IPS-20b (cell line): ENCODE results near the gene SURF1.

ENCODE experiments used
- H3K27ac ChIP-seq: one replicate; pipeline ENCODE4 v1.5.1; 2013; ENCODE audit warnings: low read length
- H3K27me3 ChIP-seq: 2 replicates; pipeline ENCODE4 v1.6.1; 2013; ENCODE audit warnings: mild to moderate bottlenecking, low read length, inconsistent platforms; ENCODE audit not compliant: insufficient read depth
- H3K36me3 ChIP-seq: 2 replicates; pipeline ENCODE4 v1.6.1; 2013; ENCODE audit warnings: low read depth, mild to moderate bottlenecking, inconsistent platforms, low read length, moderate library complexity; ENCODE audit not compliant: insufficient read depth
- H3K4me1 ChIP-seq: 2 replicates; pipeline ENCODE4 v1.6.1; 2013; ENCODE audit warnings: mild to moderate bottlenecking, control low read depth, inconsistent platforms, low read length, moderate library complexity; ENCODE audit not compliant: insufficient read depth
- H3K4me3 ChIP-seq: 2 replicates; pipeline ENCODE4 v1.5.1; 2013; ENCODE audit warnings: mild to moderate bottlenecking, low read length, inconsistent platforms
- H3K9ac ChIP-seq: 2 replicates; pipeline ENCODE4 v1.6.1; 2013; ENCODE audit warnings: low read depth, mild to moderate bottlenecking, inconsistent platforms, low read length, moderate library complexity
- H3K9me3 ChIP-seq: 2 replicates; pipeline ENCODE4 v1.6.1; 2013; ENCODE audit warnings: mild to moderate bottlenecking, low read depth, low read length, inconsistent platforms; ENCODE audit not compliant: insufficient read depth

SURF1 gene, protein sequence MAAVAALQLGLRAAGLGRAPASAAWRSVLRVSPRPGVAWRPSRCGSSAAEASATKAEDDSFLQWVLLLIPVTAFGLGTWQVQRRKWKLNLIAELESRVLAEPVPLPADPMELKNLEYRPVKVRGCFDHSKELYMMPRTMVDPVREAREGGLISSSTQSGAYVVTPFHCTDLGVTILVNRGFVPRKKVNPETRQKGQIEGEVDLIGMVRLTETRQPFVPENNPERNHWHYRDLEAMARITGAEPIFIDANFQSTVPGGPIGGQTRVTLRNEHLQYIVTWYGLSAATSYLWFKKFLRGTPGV

DNA sequence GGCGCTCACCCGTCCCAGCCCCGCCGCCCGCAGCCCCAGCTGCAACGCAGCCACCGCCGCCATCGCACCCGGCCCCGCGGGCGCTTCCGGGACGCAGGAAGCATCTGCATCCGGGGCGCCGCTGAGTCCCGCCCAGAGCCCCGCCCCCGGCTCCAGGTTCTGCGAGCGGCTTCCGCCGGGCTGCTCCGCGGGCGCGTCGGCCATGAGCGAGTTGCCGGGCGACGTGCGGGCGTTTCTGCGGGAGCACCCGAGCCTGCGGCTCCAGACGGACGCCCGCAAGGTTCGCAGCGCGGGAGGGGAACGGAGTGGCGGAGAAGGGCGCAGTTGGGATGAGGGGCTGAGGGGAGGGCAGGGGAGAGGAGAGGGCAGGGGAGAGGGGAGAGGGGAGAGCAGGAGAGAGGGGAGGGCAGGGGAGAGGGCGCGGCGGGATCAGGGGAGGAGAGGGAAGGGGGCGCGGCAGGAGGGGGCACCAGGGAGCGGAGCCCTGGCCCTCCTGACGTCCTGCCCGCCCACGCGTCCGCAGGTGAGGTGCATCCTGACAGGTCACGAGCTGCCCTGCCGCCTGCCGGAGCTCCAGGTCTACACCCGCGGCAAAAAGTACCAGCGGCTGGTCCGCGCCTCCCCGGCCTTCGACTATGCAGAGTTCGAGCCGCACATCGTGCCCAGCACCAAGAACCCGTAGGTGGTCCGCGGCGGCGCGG is at the start of gene SURF1, which contains the start of gene SURF2:
TSS of gene SURF1 (minus strand) at position 97 of the 701 bp plus-strand sequence. CDS start at position 63, 34 bp downstream.
TSS of gene SURF2 (plus strand) at position 160 of the 701 bp plus-strand sequence. CDS start at position 203, 43 bp downstream.
- H3K27me3 ChIP-seq = no peaks in the 10 kb centered on the region
- no peaks in the 10 kb centered on the region for H3K9me3 ChIP-seq
- peaks cover 57% of the 10 kb centered on the region for H3K36me3 ChIP-seq
- peak within 1 kb of the TSS; percentile 97 for H3K4me3 ChIP-seq
- no peaks in the 10 kb centered on the region for H3K4me1 ChIP-seq
- no peak within 1 kb of the TSS for H3K27ac ChIP-seq
- peak within 1 kb of the TSS; percentile 94 for H3K9ac ChIP-seq

DNA sequence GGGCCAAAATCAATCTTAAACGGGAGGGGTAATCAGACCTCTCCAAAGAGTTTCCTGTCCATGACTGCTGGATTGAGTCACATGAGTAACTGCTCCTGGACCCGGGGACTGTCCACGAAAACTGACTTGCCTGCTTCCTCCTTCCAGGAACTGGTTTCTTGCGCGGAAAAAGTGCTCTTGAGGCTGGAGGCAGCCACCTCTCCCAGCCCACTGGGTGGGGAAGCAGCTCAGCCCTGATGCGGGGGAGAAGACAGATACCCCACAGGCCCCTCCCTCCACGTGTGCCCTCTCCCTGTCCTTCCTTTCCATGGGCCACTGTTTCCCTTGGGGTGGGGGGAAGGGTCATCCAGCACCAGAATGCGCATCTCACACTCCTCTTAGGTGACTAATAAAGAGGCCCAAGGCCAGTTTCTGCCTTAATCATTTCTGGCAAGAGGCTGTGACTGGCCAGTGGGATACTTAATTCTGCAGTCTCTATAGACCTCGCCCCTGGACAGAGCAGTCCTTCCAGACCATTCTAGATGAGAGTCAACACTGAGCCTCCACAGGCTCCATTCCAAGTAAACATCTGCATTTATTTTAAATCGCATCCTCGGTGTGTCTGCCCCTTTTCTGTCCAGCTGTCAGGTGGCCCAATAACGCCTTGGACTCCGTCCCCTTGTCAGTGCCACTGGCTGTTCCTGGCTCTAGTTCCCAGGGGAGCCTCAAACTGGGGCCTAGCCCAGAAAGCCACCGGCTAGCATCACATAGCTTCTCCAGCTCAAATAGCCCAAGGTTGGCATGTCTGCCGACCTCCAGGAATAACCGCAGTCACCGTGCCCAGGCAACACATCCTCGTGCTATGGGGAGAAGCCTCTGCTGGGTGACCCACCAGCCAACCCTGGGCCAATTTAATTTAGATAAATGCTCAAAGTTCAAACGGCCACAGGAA is 49.5 kb upstream of the SURF1 start:
- no peaks in the 10 kb centered on the region for H3K4me1 ChIP-seq
- no peaks in the 10 kb centered on the region for H3K9me3 ChIP-seq
- H3K27ac ChIP-seq = no peak overlapping the region
- H3K4me3 ChIP-seq = no peak overlapping the region
- peaks cover 59% of the 10 kb centered on the region for H3K36me3 ChIP-seq
- no peak overlapping the region for H3K9ac ChIP-seq
- H3K27me3 ChIP-seq = no peaks in the 10 kb centered on the region

DNA sequence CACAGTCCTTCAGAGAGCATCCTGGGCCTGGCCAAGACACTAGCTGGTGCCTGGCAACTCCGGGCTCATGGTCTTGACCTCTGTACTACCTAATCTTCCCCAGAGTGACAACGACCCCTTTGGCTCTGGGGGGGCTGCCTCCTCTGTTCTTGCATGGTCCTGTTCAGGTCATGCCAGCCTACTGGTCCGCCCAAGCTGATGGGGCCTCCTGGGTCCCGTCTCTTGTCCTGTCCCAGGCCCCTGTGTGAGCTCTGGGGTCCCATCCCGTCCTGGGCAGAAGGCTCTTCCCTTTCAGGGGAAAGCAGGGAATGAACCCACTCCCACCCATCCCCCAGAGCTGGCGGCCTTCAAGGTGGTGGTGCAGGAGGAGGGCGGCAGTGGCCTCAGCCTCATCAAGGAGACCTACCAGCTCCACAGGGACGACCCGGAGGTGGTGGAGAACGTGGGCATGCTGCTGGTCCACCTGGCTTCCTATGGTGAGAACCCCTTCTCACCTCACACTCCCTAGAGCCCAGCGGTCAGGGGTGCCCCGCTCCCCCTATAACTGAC is 48.2 kb upstream of the SURF1 start:
- Histone ChIP-seq H3K36me3 (peaks cover 47% of the 10 kb centered on the region), H3K27me3 (no peaks in the 10 kb centered on the region), H3K9ac (no peak overlapping the region)

DNA sequence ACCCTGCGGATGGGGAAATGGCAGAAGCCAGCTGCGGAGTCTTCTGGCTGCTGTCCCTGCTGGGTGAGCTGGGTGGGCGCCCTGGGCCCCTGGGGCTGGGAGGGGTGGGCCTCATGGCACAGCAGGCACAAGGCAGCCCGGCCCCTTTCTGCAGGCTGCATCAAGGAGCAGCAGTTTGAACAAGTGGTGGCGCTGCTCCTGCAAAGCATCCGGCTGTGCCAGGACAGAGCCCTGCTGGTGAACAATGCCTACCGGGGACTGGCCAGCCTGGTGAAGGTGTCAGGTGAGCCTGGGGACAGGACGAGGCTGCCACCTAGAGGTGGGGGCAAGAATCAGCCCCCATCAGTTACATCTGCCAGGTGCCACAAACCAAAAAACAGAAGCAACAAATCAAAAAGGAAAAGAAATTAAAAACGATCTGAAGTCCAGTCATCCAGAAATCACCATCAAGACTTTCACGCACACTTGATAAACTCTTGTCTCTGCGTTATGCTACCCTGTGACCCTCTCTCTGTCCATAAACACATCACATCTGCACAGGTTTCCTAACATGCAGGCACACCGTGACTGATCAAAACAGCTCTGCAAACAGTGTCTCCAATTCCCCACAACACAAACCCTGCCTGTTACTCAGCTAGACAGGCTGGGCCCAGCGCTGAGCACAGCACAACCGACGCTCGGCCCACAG is 47.6 kb upstream of the SURF1 start:
- peaks cover 41% of the 10 kb centered on the region for H3K36me3 ChIP-seq
- H3K9me3 ChIP-seq = no peaks in the 10 kb centered on the region
- no peak overlapping the region for H3K4me3 ChIP-seq
- no peaks in the 10 kb centered on the region for H3K4me1 ChIP-seq
- no peak overlapping the region for H3K27ac ChIP-seq
- H3K9ac ChIP-seq = no peak overlapping the region
- no peaks in the 10 kb centered on the region for H3K27me3 ChIP-seq

More for the DNA sequence above, 48.2 kb upstream of the SURF1 start:
- H3K4me1 ChIP-seq = no peaks in the 10 kb centered on the region
- no peak overlapping the region for H3K4me3 ChIP-seq
- H3K27ac ChIP-seq = no peak overlapping the region
- H3K9me3 ChIP-seq = no peaks in the 10 kb centered on the region

DNA sequence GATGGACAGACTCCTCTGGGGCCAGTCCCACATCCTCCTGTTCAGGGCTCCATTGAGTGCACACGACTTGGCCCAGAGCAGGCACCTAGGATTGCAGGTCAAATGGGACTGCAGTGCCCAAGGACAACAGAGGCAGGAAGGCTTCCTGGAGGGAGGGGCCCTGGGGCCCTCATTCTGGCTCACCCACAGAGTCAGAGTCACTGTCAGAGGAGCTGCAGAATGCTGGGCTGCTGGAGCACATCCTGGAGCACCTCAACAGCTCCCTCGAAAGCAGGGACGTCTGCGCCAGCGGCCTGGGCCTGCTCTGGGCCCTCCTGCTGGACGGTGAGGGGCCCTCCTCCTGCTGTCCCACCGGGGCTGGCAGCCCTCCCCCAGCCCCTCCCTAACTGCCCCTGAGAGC is 46.4 kb upstream of the SURF1 start:
- Histone ChIP-seq H3K4me3 (no peak overlapping the region), H3K27me3 (peaks cover under 1% of the 10 kb centered on the region; the same call in 1 of the 2 replicates), H3K27ac (no peak overlapping the region), H3K4me1 (no peaks in the 10 kb centered on the region), H3K9ac (no peak overlapping the region), H3K9me3 (no peaks in the 10 kb centered on the region), H3K36me3 (peaks cover 31% of the 10 kb centered on the region)

DNA sequence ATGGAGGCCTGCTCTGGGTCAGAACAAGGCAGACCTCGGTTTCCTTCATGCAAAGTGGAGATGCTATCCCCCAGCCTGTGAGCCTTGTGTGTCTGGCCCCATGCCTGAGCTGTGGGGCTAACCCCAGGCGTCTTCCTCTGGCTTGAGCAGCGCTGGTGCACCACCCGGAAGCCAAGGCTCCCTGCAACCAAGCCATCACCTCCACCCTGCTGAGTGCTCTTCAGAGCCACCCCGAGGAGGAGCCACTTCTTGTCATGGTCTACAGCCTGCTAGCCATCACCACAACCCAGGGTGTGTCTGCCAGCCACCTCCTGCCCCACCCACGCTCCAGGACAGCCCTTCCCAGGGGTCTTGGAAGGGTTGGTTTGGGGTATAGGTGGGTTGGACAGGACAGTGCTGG is 45.3 kb upstream of the SURF1 start:
- H3K9ac ChIP-seq = no peak overlapping the region
- no peaks in the 10 kb centered on the region for H3K9me3 ChIP-seq

DNA sequence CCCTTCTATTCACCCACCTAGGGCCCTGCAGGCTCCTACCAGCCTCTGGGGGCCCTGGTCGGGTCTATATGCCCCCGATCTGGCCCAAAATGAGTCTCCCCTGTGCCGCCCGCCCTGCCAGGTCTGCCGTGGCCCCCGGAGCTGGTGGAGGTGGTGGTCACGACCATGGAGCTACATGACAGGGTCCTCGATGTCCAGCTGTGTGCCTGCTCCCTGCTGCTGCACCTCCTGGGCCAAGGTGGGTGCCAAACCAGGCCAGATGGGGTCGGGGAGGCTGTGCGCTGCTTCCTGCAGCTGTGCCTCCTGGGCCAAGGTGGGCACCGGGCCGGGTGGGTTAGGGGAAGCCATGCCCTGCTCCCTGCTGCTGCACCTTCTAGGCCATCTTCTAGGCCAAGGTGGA is 44.0 kb upstream of the SURF1 start:
- Histone ChIP-seq H3K27ac (no peak overlapping the region), H3K27me3 (peaks cover 6% of the 10 kb centered on the region; the same call in 1 of the 2 replicates), H3K9me3 (no peaks in the 10 kb centered on the region), H3K4me3 (no peak overlapping the region), H3K9ac (no peak overlapping the region), H3K36me3 (peaks cover 8% of the 10 kb centered on the region), H3K4me1 (no peaks in the 10 kb centered on the region)

More for the DNA sequence above, 45.3 kb upstream of the SURF1 start:
- peaks cover 6% of the 10 kb centered on the region; the same call in 1 of the 2 replicates for H3K27me3 ChIP-seq
- no peak overlapping the region for H3K4me3 ChIP-seq
- H3K4me1 ChIP-seq = no peaks in the 10 kb centered on the region
- H3K27ac ChIP-seq = no peak overlapping the region
- peaks cover 21% of the 10 kb centered on the region for H3K36me3 ChIP-seq

DNA sequence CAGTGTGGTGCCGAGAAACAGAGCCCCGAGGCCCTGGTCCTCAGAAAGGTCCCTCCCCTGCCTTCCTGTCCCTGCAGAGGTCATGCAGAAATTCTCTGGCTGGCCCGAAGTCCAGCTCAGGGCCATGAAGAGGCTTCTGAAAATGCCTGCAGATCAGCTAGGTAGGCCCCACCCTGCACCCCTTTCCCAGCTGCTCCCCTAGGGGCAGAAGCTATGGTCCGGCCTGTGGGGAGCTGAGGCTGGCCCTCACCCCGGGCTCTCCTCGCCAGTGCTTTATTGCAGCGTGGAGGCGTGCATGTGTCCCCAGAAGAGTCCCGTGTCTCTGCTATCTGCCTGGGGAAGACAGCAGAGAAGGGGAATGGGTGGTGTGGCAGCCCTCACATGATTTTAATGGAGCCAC is 41.6 kb upstream of the SURF1 start:
- Histone ChIP-seq H3K9ac (no peak overlapping the region), H3K36me3 (no peaks in the 10 kb centered on the region), H3K9me3 (no peaks in the 10 kb centered on the region), H3K27me3 (peaks cover 6% of the 10 kb centered on the region; the same call in 1 of the 2 replicates), H3K4me3 (no peak overlapping the region), H3K27ac (no peak overlapping the region), H3K4me1 (no peaks in the 10 kb centered on the region)

DNA sequence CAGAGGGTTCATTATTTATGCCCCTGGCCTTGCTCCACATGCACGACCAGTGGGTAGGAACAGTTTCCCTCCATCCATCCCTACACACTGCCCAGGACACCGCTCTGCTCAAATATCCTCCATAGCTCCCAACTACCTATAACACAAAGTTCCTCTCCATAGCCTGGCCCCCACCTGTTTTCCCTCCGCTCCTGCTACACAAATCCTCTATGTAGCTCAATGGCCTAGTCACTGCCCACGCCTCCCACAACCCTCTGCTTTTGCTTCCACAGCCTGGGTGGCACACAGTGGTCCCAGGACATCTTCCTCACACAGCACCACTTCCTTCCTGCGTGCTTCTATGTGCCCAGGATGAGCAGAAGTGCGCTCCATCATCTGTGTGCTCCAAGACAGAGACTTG is 41.1 kb upstream of the SURF1 start:
- Histone ChIP-seq H3K4me1 (no peaks in the 10 kb centered on the region), H3K27ac (no peak overlapping the region), H3K36me3 (no peaks in the 10 kb centered on the region), H3K9ac (no peak overlapping the region), H3K27me3 (peaks cover 6% of the 10 kb centered on the region; the same call in 1 of the 2 replicates), H3K9me3 (no peaks in the 10 kb centered on the region), H3K4me3 (no peak overlapping the region)

DNA sequence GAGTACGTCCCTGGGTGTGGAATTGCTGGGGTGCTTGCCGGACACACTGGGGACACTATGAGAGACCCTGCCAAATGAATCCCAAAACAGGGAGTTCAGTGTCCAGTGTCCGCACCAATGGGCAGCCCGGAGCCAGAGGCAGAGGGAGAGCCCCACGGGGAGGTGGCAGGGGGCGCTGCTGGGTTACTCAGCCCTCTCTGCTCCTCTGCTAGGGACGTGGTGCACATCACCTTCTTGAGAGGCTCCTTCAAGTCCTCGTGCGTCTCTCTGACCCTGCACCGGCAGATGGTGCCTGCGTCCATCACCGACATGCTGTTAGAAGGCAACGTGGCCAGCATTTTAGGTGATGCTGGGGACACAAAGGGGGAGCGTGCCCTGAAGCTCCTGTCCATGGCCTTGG is 40.7 kb upstream of the SURF1 start:
- H3K4me3 ChIP-seq = no peak overlapping the region
- H3K36me3 ChIP-seq = no peaks in the 10 kb centered on the region
- H3K27me3 ChIP-seq = peaks cover 6% of the 10 kb centered on the region; the same call in 1 of the 2 replicates
- no peaks in the 10 kb centered on the region for H3K4me1 ChIP-seq
- no peak overlapping the region for H3K27ac ChIP-seq
- H3K9me3 ChIP-seq = no peaks in the 10 kb centered on the region
- H3K9ac ChIP-seq = no peak overlapping the region
